Neural cell (in vitro differentiated cells): Measurements from ENCODE around the gene LY6G6D.

ENCODE experiments used
- CTCF ChIP-seq: fragments of 450-650 bp; IDR thresholded peaks from 2 replicates; pipeline ENCODE4 v1.5.1; 2014; ENCODE audit warnings: antibody characterized with exemption, mild to moderate bottlenecking, moderate library complexity; ENCODE audit not compliant: poor library complexity, severe bottlenecking
- EP300 ChIP-seq: fragments of 450-650 bp; conservative IDR thresholded peaks from 2 replicates; pipeline ENCODE4 v1.6.1; 2014; ENCODE audit warnings: antibody characterized with exemption, mild to moderate bottlenecking, moderate library complexity; ENCODE audit not compliant: poor library complexity, severe bottlenecking
- EZH2 ChIP-seq: fragments of 200-600, 300-800 bp; shearing (Covaris generic), sonication (generic); IDR thresholded peaks from 2 replicates; pipeline ENCODE4 v1.6.1; 2014; ENCODE audit warnings: antibody characterized with exemption, low read length, borderline replicate concordance, mild to moderate bottlenecking; ENCODE audit not compliant: insufficient read depth, poor library complexity, severe bottlenecking
- POLR2AphosphoS5 ChIP-seq: IDR thresholded peaks from 2 replicates; pipeline ENCODE4 v1.6.1; 2012
- RAD21 ChIP-seq: fragments of 450-650 bp; conservative IDR thresholded peaks from 2 replicates; pipeline ENCODE4 v1.6.1; 2014; ENCODE audit warnings: antibody characterized with exemption, mild to moderate bottlenecking, moderate library complexity
- REST ChIP-seq: IDR thresholded peaks from 2 replicates; pipeline ENCODE4 v1.6.1; 2012; ENCODE audit warnings: borderline replicate concordance
- SMC3 ChIP-seq: fragments of 450-650 bp; conservative IDR thresholded peaks from 2 replicates; pipeline ENCODE4 v1.6.1; 2014; ENCODE audit warnings: antibody characterized with exemption, mild to moderate bottlenecking, moderate library complexity; ENCODE audit not compliant: poor library complexity

GRCh38 chr6:31665501-31666336 lies 49.4 kb upstream of the LY6G6D start, which contains the start of gene CSNK2B:
- TF ChIP-seq REST = no peak
- peak; percentile 17 for TF ChIP-seq CTCF
- no peak for TF ChIP-seq EZH2
- TF ChIP-seq EP300 = no peak
- no peak for TF ChIP-seq RAD21
- TF ChIP-seq POLR2AphosphoS5 = peak; percentile 82
- TF ChIP-seq SMC3 = no peak
